GM12864 (cell line): Measurements from ENCODE around the gene RBMS1.

Source experiments
- DNase-seq: peaks from one replicate; pipeline ENCODE4 v3.0.0-alpha.2; 2011; ENCODE audit warnings: low read depth
- H3K4me3 ChIP-seq: 2 replicates; pipeline ENCODE4 v1.5.1; 2011; ENCODE audit warnings: mild to moderate bottlenecking, low read depth, low read length, control low read depth
- TF ChIP-seq, protein P1 (sequence below): IDR thresholded peaks from 2 replicates; pipeline ENCODE4 v1.5.1; 2011; ENCODE audit warnings: low read depth, mild to moderate bottlenecking, moderate library complexity, low read length, control low read depth, inconsistent platforms; ENCODE audit errors: missing control alignments

The RBMS1 gene

DNA sequence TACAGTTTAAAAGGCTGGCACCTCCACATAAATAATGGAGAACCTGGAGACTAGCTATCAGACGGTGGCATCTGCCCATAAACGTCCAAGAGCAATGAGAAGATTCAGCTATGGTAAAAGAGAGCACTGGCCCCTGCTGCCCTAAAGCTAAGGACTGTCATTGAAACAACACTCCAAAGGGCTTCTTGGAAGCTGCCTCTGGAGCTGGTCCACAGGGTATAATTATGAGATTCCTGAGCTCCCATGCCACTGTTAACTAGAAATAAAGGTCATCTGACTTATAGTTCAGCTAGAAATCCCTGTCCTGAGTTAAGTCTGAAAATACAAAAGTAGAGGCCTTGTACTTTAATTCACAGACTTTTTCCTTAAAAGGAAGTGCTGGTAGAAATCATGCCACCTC lies 39.9 kb upstream of the RBMS1 start:
- TF ChIP-seq, protein P1, sequence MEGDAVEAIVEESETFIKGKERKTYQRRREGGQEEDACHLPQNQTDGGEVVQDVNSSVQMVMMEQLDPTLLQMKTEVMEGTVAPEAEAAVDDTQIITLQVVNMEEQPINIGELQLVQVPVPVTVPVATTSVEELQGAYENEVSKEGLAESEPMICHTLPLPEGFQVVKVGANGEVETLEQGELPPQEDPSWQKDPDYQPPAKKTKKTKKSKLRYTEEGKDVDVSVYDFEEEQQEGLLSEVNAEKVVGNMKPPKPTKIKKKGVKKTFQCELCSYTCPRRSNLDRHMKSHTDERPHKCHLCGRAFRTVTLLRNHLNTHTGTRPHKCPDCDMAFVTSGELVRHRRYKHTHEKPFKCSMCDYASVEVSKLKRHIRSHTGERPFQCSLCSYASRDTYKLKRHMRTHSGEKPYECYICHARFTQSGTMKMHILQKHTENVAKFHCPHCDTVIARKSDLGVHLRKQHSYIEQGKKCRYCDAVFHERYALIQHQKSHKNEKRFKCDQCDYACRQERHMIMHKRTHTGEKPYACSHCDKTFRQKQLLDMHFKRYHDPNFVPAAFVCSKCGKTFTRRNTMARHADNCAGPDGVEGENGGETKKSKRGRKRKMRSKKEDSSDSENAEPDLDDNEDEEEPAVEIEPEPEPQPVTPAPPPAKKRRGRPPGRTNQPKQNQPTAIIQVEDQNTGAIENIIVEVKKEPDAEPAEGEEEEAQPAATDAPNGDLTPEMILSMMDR = no peak
- no peak overlapping the region for H3K4me3 ChIP-seq
- no peak for DNase-seq

DNA sequence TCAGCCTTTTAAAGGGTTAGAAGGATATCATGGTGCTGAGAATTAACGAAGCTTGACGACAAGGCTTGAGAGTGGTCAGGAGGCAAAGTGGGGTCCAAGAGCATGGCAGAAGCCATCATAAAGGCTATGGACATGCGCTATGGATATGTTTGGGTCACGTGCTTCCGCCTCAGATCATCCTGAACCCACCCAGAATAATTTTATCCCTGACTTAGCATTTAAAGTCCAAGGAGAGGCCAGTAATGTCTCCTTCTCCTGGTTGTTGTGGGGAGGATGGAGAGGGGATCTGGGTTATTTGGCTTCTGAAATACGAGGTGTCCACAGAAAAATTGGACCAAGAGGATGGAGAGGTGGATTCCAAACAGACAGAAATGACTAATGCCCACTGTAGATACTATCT lies 38.8 kb upstream of the RBMS1 start:
- no peak overlapping the region for H3K4me3 ChIP-seq
- TF ChIP-seq, protein P1 = no peak
- no peak for DNase-seq

DNA sequence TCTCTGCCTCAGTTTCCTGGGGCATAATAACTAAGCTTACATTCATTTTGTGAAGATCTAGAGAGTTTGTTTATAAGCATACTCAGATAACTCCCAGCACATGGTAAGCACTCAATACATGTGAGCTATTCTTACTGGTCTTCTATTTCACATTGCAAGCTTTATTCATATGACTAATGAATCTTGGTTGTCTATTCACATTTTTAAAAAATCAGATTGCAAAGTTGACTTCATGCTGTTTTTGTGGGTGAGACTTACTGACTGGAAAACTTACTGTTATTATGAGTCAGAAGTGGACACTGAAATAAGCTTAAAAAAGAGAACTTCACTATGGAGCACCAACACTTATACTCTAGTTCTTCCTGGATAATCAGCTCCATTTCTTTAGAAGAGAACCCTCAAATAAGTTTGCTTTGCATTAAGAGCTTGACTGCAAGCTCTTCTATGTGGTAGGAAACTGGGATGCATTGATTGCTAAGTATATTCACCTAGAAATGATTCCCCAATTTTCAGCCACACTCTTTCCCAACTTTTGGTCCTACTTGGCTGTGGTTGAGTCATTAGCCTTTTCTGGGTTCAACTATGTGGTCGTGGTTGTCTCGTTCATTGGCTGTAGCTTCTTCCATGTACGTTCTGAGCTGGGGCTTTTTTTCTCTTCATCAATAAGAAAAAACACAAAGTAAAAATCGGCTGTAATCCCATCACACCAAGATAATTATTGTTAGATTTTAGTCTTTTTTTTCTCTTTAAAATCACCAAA lies 29.5 kb upstream of the RBMS1 start:
- DNase-seq = no peak
- H3K4me3 ChIP-seq = no peak overlapping the region
- TF ChIP-seq, protein P1 = no peak

DNA sequence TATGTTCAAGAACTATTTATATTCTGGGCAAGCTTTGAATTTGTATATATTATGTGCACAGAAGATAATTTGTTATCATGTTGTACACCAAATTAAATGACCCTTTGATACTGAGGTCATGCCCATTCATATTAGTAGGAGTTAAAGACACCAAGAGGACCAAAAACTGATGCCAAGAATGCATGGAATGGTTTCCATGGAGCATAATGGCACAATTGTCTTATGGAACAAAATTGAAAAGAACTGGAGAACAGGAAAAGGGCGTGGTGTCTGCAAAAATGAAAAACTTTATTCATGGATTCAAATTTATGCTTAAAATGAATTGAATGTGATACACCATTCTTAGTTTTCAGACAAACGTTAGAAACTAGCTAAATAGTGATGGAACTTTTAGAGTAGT lies 24.1 kb upstream of the RBMS1 start:
- DNase-seq = no peak
- H3K4me3 ChIP-seq = no peak overlapping the region
- TF ChIP-seq, protein P1 = no peak

DNA sequence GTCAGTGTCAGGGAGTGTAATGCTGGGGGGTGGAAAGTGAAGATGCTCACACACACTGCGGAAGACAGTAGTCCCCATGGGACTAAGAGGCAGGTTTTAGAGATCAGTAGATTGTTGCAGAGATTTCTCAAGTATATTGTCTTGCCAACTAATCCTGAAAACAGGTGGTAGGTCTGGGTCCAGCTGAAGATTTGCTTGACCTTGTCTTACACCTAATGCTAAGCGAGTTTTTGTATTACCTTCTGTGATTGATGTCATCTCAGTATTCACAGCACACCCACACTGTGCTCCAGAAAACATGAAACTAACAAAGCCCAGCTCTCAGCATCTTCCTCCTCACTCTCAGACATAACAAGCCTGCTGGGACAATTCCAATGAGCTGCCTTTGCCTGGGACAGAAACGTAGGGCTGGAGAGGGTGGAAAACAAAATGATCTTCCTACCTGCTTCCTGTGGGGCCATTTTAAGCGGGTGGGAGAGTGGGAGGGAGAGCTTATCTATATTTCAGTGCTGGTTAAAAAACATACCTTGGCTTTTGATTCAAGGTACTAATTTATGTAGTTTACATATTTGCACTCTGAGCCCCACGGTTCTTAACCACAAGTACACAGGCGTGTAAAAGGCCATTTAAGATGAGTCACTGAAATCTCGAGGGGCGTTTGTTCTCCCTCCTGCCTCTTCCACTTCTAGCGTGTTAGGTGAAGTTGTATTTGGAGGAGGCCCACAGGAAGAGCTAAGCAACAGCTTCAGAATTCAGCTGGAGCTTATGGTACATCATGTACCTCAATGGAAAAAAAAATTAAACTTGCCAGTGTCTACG lies 23.1 kb upstream of the RBMS1 start:
- DNase-seq = no peak
- TF ChIP-seq, protein P1 = no peak
- no peak overlapping the region for H3K4me3 ChIP-seq

DNA sequence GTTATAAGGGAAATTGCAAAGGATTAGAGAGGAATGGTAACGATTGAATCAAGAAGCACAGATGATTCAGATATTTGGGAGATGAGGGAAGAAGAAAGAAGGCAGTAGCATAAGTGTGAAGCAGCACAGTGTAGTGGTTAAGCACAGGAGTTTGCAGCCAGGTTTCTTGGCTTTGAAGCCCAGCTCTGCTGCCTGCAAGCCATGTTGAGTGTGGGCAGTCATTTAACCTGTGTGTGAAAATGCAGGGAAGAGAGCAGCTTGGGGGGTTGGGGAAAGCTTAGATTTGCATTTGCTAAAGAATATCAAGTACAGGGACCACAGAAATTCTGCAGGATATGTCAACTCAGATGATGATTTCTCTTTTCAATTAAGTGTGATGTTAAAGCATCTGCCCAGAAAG lies 21.5 kb upstream of the RBMS1 start:
- TF ChIP-seq, protein P1 = no peak
- H3K4me3 ChIP-seq = no peak overlapping the region
- no peak for DNase-seq
